HepG2 (cell line): ENCODE measurements around the gene PRKAR1B. TPM values are rescaled to one million over a fixed set of nuclear protein-coding genes. Genes with fewer than 3 reads are reported as not detected.

Source experiments
- ATAC-seq: fragments of 200-7000 bp; cut with Tn5 transposase; 3 replicates; pipeline ENCODE4 v1.9.1; 2020; ENCODE audit warnings: mild to moderate bottlenecking, moderate library complexity
- BruUV-seq: library from RNA; stranded (reverse); fragments of 400-500 nt; replicated peaks from 2 replicates; lab custom pipeline; 2021; lab: Mats Ljungman, UMichigan
- CTCF ChIA-PET: fragments of 300-600 bp; formaldehyde crosslinking; extraction: SDS; loops from one replicate; lab custom pipeline; 2021; ENCODE audit warnings: low total read pairs, inconsistent platforms, low intra/inter-chr PET ratio; lab: Yijun Ruan, JAX
- POLR2A ChIA-PET: fragments of 350-600 bp; sonication (Branson Sonifier 250); formaldehyde crosslinking; loops from one replicate; lab custom pipeline; 2020; ENCODE audit warnings: antibody characterized with exemption, inconsistent platforms; lab: Yijun Ruan, JAX
- DNase-seq: peaks from one replicate; pipeline ENCODE4 v3.0.0-alpha.2; 2015; ENCODE audit warnings: low spot score
- FAIRE-seq: peaks from 3 replicates; lab custom pipeline; 2011; peaks lifted over from hg19 to GRCh38; lab: Jason Lieb, UNC
- H2AFZ ChIP-seq: one replicate; pipeline ENCODE4 v1.6.1; 2011; ENCODE audit warnings: low read length, inconsistent platforms
- H3K27ac ChIP-seq: fragments of 300-600 bp; 3 replicates; pipeline ENCODE4 v1.8.0; 2011; ENCODE audit warnings: mixed run types, mild to moderate bottlenecking, mixed read lengths, low read length, inconsistent platforms; ENCODE audit not compliant: insufficient read depth; ENCODE audit errors: extremely low read length
- H3K27me3 ChIP-seq, 2 experiments: fragments of 200-600 bp in 1 of 2; 2 replicates in 1 of 2; 3 replicates in 1 of 2; pipeline versions ENCODE4 v1.6.0 to v1.8.0; 2011; ENCODE audit warnings: low read length in 2 of 2, mild to moderate bottlenecking in 2 of 2, moderate library complexity in 2 of 2, inconsistent platforms in 1 of 2; ENCODE audit not compliant: insufficient read depth in 2 of 2, control insufficient read depth in 1 of 2
- H3K36me3 ChIP-seq, 2 experiments: fragments of 200-600 bp in 1 of 2; replicated peaks in 1 of 2; 2 replicates in 1 of 2; 3 replicates in 1 of 2; pipeline versions ENCODE4 v1.5.1 to v1.8.0; 2011; ENCODE audit warnings: low read length in 2 of 2, inconsistent platforms in 1 of 2; ENCODE audit not compliant: insufficient read depth in 2 of 2, control insufficient read depth in 1 of 2
- H3K4me1 ChIP-seq: 2 replicates; pipeline ENCODE4 v1.5.1; 2012; ENCODE audit warnings: low read length, inconsistent platforms; ENCODE audit not compliant: insufficient read depth
- H3K4me2 ChIP-seq: 2 replicates; pipeline ENCODE4 v1.6.0; 2011; ENCODE audit warnings: low read depth, low read length, inconsistent platforms
- H3K4me3 ChIP-seq, 3 experiments: fragments of 200-600 bp in 1 of 3; sonication (generic), shearing (Covaris generic) in 1 of 3; replicated peaks in 1 of 3; 2 replicates each; pipeline ENCODE4 v1.5.1; 2011 to 2016; ENCODE audit warnings: low read length in 3 of 3, inconsistent platforms in 2 of 3, low read depth in 2 of 3, mild to moderate bottlenecking in 2 of 3, control low read depth in 1 of 3, mixed read lengths in 1 of 3; ENCODE audit not compliant: insufficient read depth in 1 of 3
- H3K79me2 ChIP-seq: one replicate; pipeline ENCODE4 v1.6.1; 2011; ENCODE audit warnings: low read length, inconsistent platforms; ENCODE audit not compliant: insufficient read depth
- H3K9ac ChIP-seq: 2 replicates; pipeline ENCODE4 v1.6.0; 2011; ENCODE audit warnings: mild to moderate bottlenecking, low read depth, low read length, inconsistent platforms; ENCODE audit not compliant: insufficient read depth
- H3K9me3 ChIP-seq: 2 replicates; pipeline ENCODE4 v1.5.1; 2012; ENCODE audit warnings: mild to moderate bottlenecking, low read length
- H4K20me1 ChIP-seq: 2 replicates; pipeline ENCODE4 v1.6.0; 2011; ENCODE audit warnings: inconsistent platforms, mild to moderate bottlenecking, low read length, moderate library complexity; ENCODE audit not compliant: insufficient read depth
- ARID5B ChIP-seq: IDR thresholded peaks from 2 replicates; pipeline ENCODE4 v1.4.0; 2020; ENCODE audit warnings: mild to moderate bottlenecking, missing genetic modification reagents
- CBFB ChIP-seq: sonication (generic); formaldehyde crosslinking; IDR thresholded peaks from 2 replicates; pipeline ENCODE4 v1.4.0; 2020; ENCODE audit warnings: missing genetic modification reagents
- DMAP1 ChIP-seq: IDR thresholded peaks from 2 replicates; pipeline ENCODE4 v1.6.1; 2016
- ELK4 ChIP-seq: sonication (generic); formaldehyde crosslinking; IDR thresholded peaks from 2 replicates; pipeline ENCODE4 v1.9.0; 2021; ENCODE audit warnings: missing genetic modification reagents, borderline replicate concordance
- FOXO1 ChIP-seq: sonication (generic); formaldehyde crosslinking; IDR thresholded peaks from 2 replicates; pipeline ENCODE4 v1.4.0; 2020; ENCODE audit warnings: missing genetic modification reagents
- KLF15 ChIP-seq: sonication (generic); formaldehyde crosslinking; IDR thresholded peaks from 2 replicates; pipeline ENCODE4 v1.8.1; 2023; ENCODE audit warnings: borderline replicate concordance, mild to moderate bottlenecking, inconsistent platforms, missing genetic modification reagents, mixed read lengths
- SOX5 ChIP-seq: IDR thresholded peaks from 2 replicates; pipeline ENCODE4 v1.6.1; 2016; ENCODE audit warnings: borderline replicate concordance
- ZBTB34 ChIP-seq: sonication (generic); formaldehyde crosslinking; IDR thresholded peaks from 2 replicates; pipeline ENCODE4 v1.8.0; 2022; ENCODE audit warnings: mild to moderate bottlenecking, missing genetic modification reagents
- ZC3H13 ChIP-seq: sonication (generic); formaldehyde crosslinking; IDR thresholded peaks from 2 replicates; pipeline ENCODE4 v1.8.1; 2023; ENCODE audit warnings: mild to moderate bottlenecking, missing genetic modification reagents, moderate library complexity
- ZXDC ChIP-seq: sonication (generic); formaldehyde crosslinking; IDR thresholded peaks from 2 replicates; pipeline ENCODE4 v1.5.0; 2020; ENCODE audit warnings: mild to moderate bottlenecking, missing genetic modification reagents
- WGBS: methylation state at CpG from one replicate; pipeline ENCODE4 v1.1.6; 2017; ENCODE audit warnings: low lambda C conversion rate; 5-methylcytosine and 5-hydroxymethylcytosine counted together
- in situ Hi-C: cut with HindIII; loops from 2 replicates; pipeline ENCODE4 v1.10.0; 2017; ENCODE audit warnings: low pct_unique_long_range_greater_than_20kb; ENCODE audit not compliant: extremely low pct_ligation_motif_present
- intact Hi-C: fragments of 100-400 bp; cut with micrococcal nuclease; formaldehyde crosslinking; loops from one replicate; pipeline ENCODE4 v1.10.0; 2022; ENCODE audit not compliant: unreplicated experiment
- polyA plus RNA-seq, 8 experiments: library from polyadenylated mRNA; depleted of rRNA in 3 of 8; stranded (reverse) in 7 of 8; unstranded in 1 of 8; fragments of >200 nt; fragmentation: Illumina TruSeq in 4 of 8; extraction: Trizol in 4 of 8; gene quantifications; 2 replicates each; pipeline versions ENCODE4 v1.2.1 to v1.2.3, GENCODE V29; 2011 to 2016; ENCODE audit warnings: low read depth in 4 of 8, missing spikeins in 1 of 8, mixed read lengths in 1 of 8; ENCODE audit not compliant: insufficient read depth in 1 of 8
- total RNA-seq, 5 experiments: library from RNA; depleted of rRNA; stranded (reverse); fragments of >200 nt; fragmentation: Illumina TruSeq; extraction: Trizol; gene quantifications; 2 replicates each; pipeline ENCODE4 v1.2.3, GENCODE V29; 2016; ENCODE audit warnings: low read depth in 1 of 5
- TF ChIP-seq, protein P1 (sequence below): IDR thresholded peaks from 2 replicates; pipeline ENCODE4 v1.6.1; 2018; ENCODE audit warnings: missing genetic modification reagents, mild to moderate bottlenecking, missing compliant biosample characterization

PRKAR1B gene
- total and polyA plus RNA-seq, 2 of the 13 experiments (the other 11 are each of a cell fraction or from before 2014, with no cell fraction given): 7.9 to 28.2 TPM

DNA sequence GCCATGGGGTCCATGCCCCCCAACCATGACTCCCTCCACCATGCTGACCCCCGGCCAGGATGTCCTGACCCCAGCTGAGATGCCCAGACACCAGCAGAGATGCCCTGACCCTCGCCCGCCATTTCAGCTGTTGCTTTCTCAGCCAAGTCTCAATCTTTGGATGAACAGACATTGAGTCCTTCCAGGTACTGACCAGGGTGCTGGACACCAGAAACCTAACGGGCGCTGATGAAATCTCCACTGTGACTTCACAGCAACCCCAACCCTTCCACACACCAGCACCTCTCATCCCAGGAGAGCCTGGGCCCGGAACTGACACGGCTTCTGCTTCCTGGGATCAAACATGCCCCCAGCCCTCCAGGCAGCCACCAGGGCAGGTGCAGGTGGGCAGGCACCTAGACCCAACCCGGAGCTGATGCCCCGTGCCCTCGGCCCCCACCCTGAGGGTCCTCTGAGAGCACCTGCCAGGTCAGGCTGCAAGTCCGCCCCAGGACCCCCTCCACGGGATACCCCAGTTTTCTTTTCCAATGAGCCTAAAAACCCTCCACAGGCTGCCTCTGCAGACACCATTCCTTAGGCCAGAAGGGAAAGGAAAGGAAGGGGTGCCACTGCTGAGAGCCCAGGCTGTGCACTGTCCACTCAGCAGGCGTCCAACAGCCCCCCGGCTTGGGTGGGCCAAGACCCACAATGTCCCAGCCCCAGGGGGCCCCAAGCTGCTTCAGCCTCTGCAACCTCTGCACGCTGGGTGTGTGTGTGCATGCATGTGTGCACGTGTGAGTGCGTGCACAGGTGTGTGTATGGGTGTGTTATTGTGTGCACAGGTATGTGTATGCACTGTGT lies 164.1 kb downstream of the PRKAR1B start (continued):
- TF ChIP-seq KLF15 (CRISPR knock-in tag) (no peak), DMAP1 (CRISPR knock-in tag) (no peak)
- TF ChIP-seq, all 625 proteins: peak for 0

DNA sequence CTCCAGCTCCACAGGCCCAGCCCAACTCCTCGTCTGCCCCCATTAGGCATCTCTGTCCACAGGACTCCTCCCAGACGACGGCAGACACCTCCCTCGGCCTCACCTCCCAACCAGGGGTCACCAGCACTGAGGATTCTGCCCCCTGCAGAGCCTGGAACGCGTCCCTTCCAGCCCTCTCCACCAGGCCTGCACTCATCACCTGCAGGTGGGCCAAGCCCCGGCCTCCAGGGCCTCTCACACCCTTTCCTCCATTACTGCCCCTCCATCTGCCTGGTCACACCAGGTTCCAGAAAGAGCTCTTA lies 164.8 kb downstream of the PRKAR1B start:
- ATAC-seq (no peak; the same call in 2 of the 3 replicates), FAIRE-seq (no peak), DNase-seq (no peak)
- no TSS peak for BruUV-seq
- Histone ChIP-seq H4K20me1 (no peaks in the 10 kb centered on the region), H3K27me3 (no peaks in the 10 kb centered on the region), H3K36me3 (0 out of 5 replicates have a peak, but pooled peaks cover 0 to 2% of the 10 kb centered on the region in 2 experiments), H3K9ac (no peak overlapping the region), H2AFZ (no peak overlapping the region), H3K4me1 (no peaks in the 10 kb centered on the region), H3K79me2 (no peaks in the 10 kb centered on the region), H3K4me3 (no peak overlapping the region), H3K27ac (no peak overlapping the region), H3K9me3 (no peaks in the 10 kb centered on the region), H3K4me2 (no peak overlapping the region)
- POLR2A ChIA-PET: no interaction called here
- intact Hi-C loops (no loop called here), in situ Hi-C loops (no loop called here)
- 86% methylated on average over 1 of the region's 7 CpGs for WGBS
- CTCF ChIA-PET: no interaction called here
- TF ChIP-seq ZC3H13 (CRISPR knock-in tag): no peak
- TF ChIP-seq ZBTB34 (CRISPR knock-in tag): no peak
- TF ChIP-seq, protein P1, sequence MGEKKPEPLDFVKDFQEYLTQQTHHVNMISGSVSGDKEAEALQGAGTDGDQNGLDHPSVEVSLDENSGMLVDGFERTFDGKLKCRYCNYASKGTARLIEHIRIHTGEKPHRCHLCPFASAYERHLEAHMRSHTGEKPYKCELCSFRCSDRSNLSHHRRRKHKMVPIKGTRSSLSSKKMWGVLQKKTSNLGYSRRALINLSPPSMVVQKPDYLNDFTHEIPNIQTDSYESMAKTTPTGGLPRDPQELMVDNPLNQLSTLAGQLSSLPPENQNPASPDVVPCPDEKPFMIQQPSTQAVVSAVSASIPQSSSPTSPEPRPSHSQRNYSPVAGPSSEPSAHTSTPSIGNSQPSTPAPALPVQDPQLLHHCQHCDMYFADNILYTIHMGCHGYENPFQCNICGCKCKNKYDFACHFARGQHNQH (CRISPR knock-in tag): no peak
- TF ChIP-seq SOX5 (CRISPR knock-in tag): no peak
- TF ChIP-seq CBFB (CRISPR knock-in tag): no peak
- TF ChIP-seq ARID5B: no peak
- TF ChIP-seq KLF15 (CRISPR knock-in tag): no peak
- no peak for TF ChIP-seq FOXO1 (CRISPR knock-in tag)
- no peak for TF ChIP-seq ELK4 (CRISPR knock-in tag)
- no peak for TF ChIP-seq ZXDC (CRISPR knock-in tag)
